Body of pancreas (tissue), 4 donors: ENCODE data around the gene CCDC85C.

Experiments used
- CTCF ChIP-seq, 7 experiments: fragments of 450-650 bp in 4 of 7; fragments of 200-600 bp in 3 of 7; sonication (generic) in 3 of 7; IDR thresholded peaks; one replicate each; pipeline ENCODE4 v1.5.1; 2016 to 2019; ENCODE audit warnings: antibody characterized with exemption in 7 of 7
- POLR2A ChIP-seq, 3 donors: fragments of 450-650 bp; IDR thresholded peaks; one replicate each; pipeline ENCODE4 v1.6.1; 2016; ENCODE audit warnings: antibody characterized with exemption in 3 of 3, mild to moderate bottlenecking in 2 of 3

GRCh38 chr14:99649219-99649618, 45.2 kb upstream of the CCDC85C start:
- TF ChIP-seq CTCF (IDR thresholded peaks at IDR 0.05) (no peak), POLR2A (IDR thresholded peaks at IDR 0.05) (no peak)
